ENCODE measurements around the gene LIMS2. TPM values are rescaled to one million over a fixed set of nuclear protein-coding genes. Genes with fewer than 3 reads are reported as not detected.

Gene LIMS2
- total RNA-seq, 4 donors from 2014 or later = 5.3 to 15.5 (median 9.9) TPM

DNA sequence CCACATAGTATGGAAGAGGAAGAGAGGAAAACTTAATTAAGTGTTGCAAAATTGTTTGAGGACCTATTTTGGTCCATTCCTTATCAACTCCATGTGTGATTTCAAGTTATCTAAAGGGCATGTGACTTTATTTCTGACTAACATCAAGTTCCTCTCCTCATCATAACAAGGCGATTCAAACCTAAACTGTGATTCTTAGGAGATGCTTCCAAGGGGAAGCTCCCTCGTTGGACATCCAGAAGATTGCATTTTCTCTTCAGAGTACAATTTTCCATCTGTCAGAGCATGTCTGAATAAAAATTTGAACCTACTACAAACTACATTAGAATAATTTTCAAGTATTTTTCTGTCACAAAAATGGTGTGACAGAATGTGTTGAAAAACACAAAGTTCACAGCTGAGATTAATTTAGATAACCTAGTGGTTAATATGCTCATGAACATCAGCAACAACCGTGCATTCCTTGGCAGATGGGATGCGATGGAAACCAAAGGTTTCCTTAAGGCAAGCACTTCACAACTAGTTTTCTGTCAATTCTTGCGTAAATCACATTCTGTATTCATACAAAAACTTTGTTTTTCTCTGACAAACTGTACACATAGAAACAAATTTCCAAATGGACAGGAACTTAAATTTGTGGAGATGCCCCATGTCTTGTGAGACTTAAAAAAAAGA lies 30.2 kb upstream of the LIMS2 start:
- ATAC-seq = no peak
- no peak overlapping the region for H3K27ac ChIP-seq

DNA sequence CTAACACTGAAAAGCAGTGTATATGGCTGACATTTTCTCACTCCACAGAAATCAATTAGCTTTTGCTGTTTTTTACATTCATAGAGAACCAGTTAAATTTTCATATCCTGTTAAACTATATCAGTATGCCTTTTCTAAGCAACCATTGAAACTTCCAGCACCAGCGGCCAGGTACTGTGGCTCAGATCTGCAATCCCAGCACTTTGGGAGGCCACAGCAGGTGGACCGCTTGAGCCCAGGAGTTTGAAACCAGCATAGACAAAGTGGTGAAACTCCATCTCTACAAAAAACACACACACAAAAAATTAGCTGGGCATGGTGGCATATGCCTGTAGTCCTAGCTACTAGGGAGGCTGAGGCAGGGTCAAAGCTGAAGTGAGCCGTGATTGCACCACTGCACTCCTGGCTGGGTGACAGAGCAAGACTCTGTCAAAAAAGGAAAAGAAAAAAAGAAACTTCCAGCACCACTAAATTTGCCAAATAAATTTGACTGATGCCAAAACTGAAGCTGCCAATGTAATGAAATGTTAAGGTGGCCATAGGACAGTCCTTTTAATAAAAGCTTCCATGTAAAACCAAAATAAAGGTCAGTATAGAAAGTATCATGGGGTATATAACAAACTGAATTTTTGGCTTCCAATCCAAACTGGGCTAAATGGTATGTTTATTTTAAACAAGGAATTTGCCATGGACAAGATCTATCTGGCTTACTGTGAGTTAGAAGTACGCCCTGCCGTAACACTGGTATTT lies 29.5 kb upstream of the LIMS2 start:
- Histone ChIP-seq H3K27me3 (no peaks in the 10 kb centered on the region), H3K9me3 (no peaks in the 10 kb centered on the region), H3K27ac (peak overlapping the region in 2 of 4 donors; percentile 11 to 17), H3K36me3 (peaks cover 0 to 40% of the 10 kb centered on the region in 2 donors), H3K4me1 (peaks cover 36% of the 10 kb centered on the region in 2 donors), H3K4me3 (no peak overlapping the region)
- intact Hi-C loops (cut with DNase I; ENCODE audit: low total_unique reads) (loop anchor here (5.0 to 10.0 kb wide), 4 partner anchors 193 to 322 kb away; partner anchors contain the start of genes MAP3K2 and SAP130), in situ Hi-C loops (cut with MboI; ENCODE audit: low sequenced_read_pairs in 4 of 4) (no loop called here)
- DNase-seq = no peak
- TF ChIP-seq, protein P1, sequence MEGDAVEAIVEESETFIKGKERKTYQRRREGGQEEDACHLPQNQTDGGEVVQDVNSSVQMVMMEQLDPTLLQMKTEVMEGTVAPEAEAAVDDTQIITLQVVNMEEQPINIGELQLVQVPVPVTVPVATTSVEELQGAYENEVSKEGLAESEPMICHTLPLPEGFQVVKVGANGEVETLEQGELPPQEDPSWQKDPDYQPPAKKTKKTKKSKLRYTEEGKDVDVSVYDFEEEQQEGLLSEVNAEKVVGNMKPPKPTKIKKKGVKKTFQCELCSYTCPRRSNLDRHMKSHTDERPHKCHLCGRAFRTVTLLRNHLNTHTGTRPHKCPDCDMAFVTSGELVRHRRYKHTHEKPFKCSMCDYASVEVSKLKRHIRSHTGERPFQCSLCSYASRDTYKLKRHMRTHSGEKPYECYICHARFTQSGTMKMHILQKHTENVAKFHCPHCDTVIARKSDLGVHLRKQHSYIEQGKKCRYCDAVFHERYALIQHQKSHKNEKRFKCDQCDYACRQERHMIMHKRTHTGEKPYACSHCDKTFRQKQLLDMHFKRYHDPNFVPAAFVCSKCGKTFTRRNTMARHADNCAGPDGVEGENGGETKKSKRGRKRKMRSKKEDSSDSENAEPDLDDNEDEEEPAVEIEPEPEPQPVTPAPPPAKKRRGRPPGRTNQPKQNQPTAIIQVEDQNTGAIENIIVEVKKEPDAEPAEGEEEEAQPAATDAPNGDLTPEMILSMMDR (IDR thresholded peaks at IDR 0.05 in 4 of 5, conservative IDR thresholded peaks at IDR 0.05 in 1 of 5) = no peak
- no peak for TF ChIP-seq POLR2A (IDR thresholded peaks at IDR 0.05)
- ATAC-seq = no peak

More for the DNA sequence above, 30.2 kb upstream of the LIMS2 start:
- TF ChIP-seq POLR2A (IDR thresholded peaks at IDR 0.05) = no peak
- TF ChIP-seq, protein P1 (IDR thresholded peaks at IDR 0.05 in 4 of 5, conservative IDR thresholded peaks at IDR 0.05 in 1 of 5) = no peak
- intact Hi-C loops (cut with DNase I; ENCODE audit: low total_unique reads) = loop anchor here (10.0 kb wide), 1 partner anchor 321 kb away; the partner anchor contains the start of gene MAP3K2
- peaks cover 0 to 47% of the 10 kb centered on the region in 2 donors for H3K36me3 ChIP-seq
- no peak for DNase-seq
- no peak overlapping the region for H3K4me3 ChIP-seq
- no peaks in the 10 kb centered on the region for H3K9me3 ChIP-seq
- in situ Hi-C loops (cut with MboI; ENCODE audit: low sequenced_read_pairs in 4 of 4) = no loop called here
- peaks cover 32% of the 10 kb centered on the region in 2 donors for H3K4me1 ChIP-seq
- H3K27me3 ChIP-seq = no peaks in the 10 kb centered on the region

DNA sequence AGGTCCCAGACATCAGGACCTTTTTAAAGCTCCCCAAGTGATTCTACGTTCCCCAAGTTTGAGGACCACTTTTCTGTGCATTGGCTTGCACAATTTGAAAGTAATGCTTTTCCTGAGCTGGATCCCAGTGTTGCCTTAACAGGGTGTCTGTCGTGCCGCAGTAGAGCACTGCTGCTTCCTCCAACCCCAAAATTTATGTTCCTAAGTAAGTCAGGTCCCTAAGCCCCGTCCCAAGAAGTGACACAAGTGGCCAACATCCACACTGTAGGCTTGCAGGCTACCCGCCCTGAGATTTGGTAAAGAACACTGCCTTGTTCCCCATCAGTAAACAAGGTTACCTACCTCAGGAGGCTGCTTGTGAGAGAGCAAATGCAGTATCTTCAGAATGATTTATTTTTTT lies 28.0 kb upstream of the LIMS2 start:
- peaks cover 36% of the 10 kb centered on the region in 2 donors for H3K4me1 ChIP-seq
- H3K27me3 ChIP-seq = no peaks in the 10 kb centered on the region
- no peak for DNase-seq
- peaks cover 0 to 24% of the 10 kb centered on the region in 2 donors for H3K36me3 ChIP-seq
- ATAC-seq = no peak
- H3K9me3 ChIP-seq = no peaks in the 10 kb centered on the region
- H3K4me3 ChIP-seq = peak overlapping the region in 1 of 4 donors; percentile 60
- intact Hi-C loops (cut with DNase I; ENCODE audit: low total_unique reads) = loop anchor here (5.0 to 10.0 kb wide), 4 partner anchors 191 to 324 kb away; partner anchors contain the start of genes MAP3K2 and SAP130
- TF ChIP-seq, protein P1 (IDR thresholded peaks at IDR 0.05 in 4 of 5, conservative IDR thresholded peaks at IDR 0.05 in 1 of 5) = no peak
- TF ChIP-seq POLR2A (IDR thresholded peaks at IDR 0.05) = no peak
- in situ Hi-C loops (cut with MboI; ENCODE audit: low sequenced_read_pairs in 4 of 4) = no loop called here
- H3K27ac ChIP-seq = peak overlapping the region in 2 of 4 donors; percentile 92 to 95

DNA sequence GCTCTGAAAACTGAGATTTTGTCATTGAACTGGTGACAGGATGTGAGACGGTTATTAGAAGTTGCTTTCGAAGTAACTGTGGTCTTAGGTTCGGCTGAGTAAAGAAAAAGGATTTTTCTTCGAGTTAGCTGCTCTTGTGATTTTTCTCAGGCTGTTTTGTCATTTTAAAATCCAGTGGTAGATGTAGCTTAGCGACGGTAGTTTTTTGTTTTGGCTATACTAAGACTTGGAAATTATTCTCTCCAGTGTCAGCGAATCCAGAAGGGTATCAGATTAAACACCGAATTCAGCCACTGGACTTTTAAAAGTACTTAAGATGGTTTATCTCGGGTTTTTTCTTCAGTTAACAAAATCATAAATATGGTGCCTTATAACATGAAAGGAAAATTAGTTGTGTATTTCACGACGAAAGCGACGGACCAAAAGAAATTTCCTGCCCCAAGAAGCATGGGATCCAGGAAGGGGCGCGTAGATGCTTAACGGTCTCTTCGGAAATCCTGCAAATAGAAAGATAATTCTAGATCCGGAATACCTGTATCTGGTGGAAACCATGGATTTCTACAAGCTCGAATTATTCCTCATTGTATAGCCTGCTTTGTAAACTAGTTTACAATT lies 27.2 kb upstream of the LIMS2 start:
- Histone ChIP-seq H3K9me3 (no peaks in the 10 kb centered on the region), H3K36me3 (peaks cover 0 to 18% of the 10 kb centered on the region in 2 donors), H3K27ac (peak overlapping the region; percentile 92 to 95 (median 95)), H3K4me3 (peak overlapping the region; percentile 60 to 72 (median 68)), H3K27me3 (no peaks in the 10 kb centered on the region), H3K4me1 (peaks cover 36% of the 10 kb centered on the region in 2 donors)
- no peak for DNase-seq
- intact Hi-C loops (cut with DNase I; ENCODE audit: low total_unique reads) = loop anchor here (1.0 to 10.0 kb wide), 5 partner anchors 32 to 325 kb away; partner anchors contain the start of genes MAP3K2 and SAP130
- TF ChIP-seq, protein P1 (IDR thresholded peaks at IDR 0.05 in 4 of 5, conservative IDR thresholded peaks at IDR 0.05 in 1 of 5) = no peak
- TF ChIP-seq POLR2A (IDR thresholded peaks at IDR 0.05) = no peak
- ATAC-seq = no peak
- in situ Hi-C loops (cut with MboI; ENCODE audit: low sequenced_read_pairs in 4 of 4) = no loop called here

All from gastrocnemius medialis (tissue), 4 donors.